A549 (cell line): Measurements from ENCODE around the gene PCBP3.

Experiments used
- CTCF ChIP-seq: fragments of >200 bp; sonication (Bioruptor Twin); formaldehyde crosslinking; IDR thresholded peaks from 3 replicates; pipeline ENCODE4 v1.5.1; 2016
- MAFK ChIP-seq: fragments of 450-650 bp; IDR thresholded peaks from 2 replicates; pipeline ENCODE4 v1.6.1; 2014; ENCODE audit not compliant: partially characterized antibody

GRCh38 chr21:45867671-45868081, 224.2 kb downstream of the PCBP3 start:
- TF ChIP-seq CTCF (no peak), MAFK (no peak)
